ENCODE measurements around the gene AGMO.

The AGMO gene

GRCh38 chr7:15577600-15577999 is 15.8 kb upstream of the AGMO start:
- DNase-seq (ENCODE audit: low read depth), result no peak
- no peak overlapping the region for H3K4me3 ChIP-seq (ENCODE audit: low read depth, low read length)
- TF ChIP-seq, protein P1, sequence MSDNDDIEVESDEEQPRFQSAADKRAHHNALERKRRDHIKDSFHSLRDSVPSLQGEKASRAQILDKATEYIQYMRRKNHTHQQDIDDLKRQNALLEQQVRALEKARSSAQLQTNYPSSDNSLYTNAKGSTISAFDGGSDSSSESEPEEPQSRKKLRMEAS (IDR thresholded peaks at IDR 0.05; ENCODE audit: low read depth, low read length), result no peak
- no peak for TF ChIP-seq POLR2A (IDR thresholded peaks at IDR 0.05; ENCODE audit: extremely low read depth, insufficient read length)
- TF ChIP-seq MYC (IDR thresholded peaks at IDR 0.05; ENCODE audit: low read depth, low read length), result no peak
- no peak for TF ChIP-seq CTCF (IDR thresholded peaks at IDR 0.05; ENCODE audit: low read depth, low read length)

- TF ChIP-seq MYC (IDR thresholded peaks at IDR 0.05; ENCODE audit: low read depth, low read length) (no peak), POLR2A (IDR thresholded peaks at IDR 0.05; ENCODE audit: extremely low read depth, insufficient read length) (no peak)
- H3K4me3 ChIP-seq (ENCODE audit: low read depth, low read length), result no peak overlapping the region
- no peak for DNase-seq (ENCODE audit: low read depth)
Measured at GRCh38 chr7:15571301-15571878, 9.6 kb upstream of the AGMO start.

- no peak overlapping the region for H3K4me3 ChIP-seq (ENCODE audit: low read depth, low read length)
- no peak for DNase-seq (ENCODE audit: low read depth)
- TF ChIP-seq CTCF (IDR thresholded peaks at IDR 0.05; ENCODE audit: low read depth, low read length) (no peak), POLR2A (IDR thresholded peaks at IDR 0.05; ENCODE audit: extremely low read depth, insufficient read length) (no peak), MYC (IDR thresholded peaks at IDR 0.05; ENCODE audit: low read depth, low read length) (no peak)
- TF ChIP-seq, protein P1 (IDR thresholded peaks at IDR 0.05; ENCODE audit: low read depth, low read length), result no peak
Measured at GRCh38 chr7:15567652-15568051, 5.8 kb upstream of the AGMO start.

DNA sequence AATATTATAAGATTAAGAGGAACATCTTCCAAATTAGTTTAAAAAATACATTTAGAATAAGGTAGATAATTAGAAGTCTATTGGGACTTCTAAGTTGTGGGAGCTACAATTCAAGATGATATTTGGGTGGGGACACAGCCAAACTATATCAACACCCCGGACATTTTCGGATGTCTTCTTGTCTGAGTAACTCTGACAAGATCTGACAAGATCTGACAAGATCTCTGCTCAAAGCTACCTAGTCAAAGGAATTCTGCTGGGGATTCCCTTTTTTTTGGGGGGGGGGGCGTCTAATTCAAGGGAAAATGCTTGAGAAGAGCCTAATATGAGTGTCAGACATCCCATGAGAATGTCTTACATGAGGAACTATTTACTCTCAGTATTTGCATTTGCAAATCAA is 5.2 kb upstream of the AGMO start:
- DNase-seq (ENCODE audit: low read depth), result no peak
- H3K4me3 ChIP-seq (ENCODE audit: low read depth, low read length), result no peak overlapping the region
- no peak for TF ChIP-seq MYC (IDR thresholded peaks at IDR 0.05; ENCODE audit: low read depth, low read length)
- TF ChIP-seq POLR2A (IDR thresholded peaks at IDR 0.05; ENCODE audit: extremely low read depth, insufficient read length), result no peak
- no peak for TF ChIP-seq CTCF (IDR thresholded peaks at IDR 0.05; ENCODE audit: low read depth, low read length)
- TF ChIP-seq, protein P1 (IDR thresholded peaks at IDR 0.05; ENCODE audit: low read depth, low read length), result no peak

DNA sequence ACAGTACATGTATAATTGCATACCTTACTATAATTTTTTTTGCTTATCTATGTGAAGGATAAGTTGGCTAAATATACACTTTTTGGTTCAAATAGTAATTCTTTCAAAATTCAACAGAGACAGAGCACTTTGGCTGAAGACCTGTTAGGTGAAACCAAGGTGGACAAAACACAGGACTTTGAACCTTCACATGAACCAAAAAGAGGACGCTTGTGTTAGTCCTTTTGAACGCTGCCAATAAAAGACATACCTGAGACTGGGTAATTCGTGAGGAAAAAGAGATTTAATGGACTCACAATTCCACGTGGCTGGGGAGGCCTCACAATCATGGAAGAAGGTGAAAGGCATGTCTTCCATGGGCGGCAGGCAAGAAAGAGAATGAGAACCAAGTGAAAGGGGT is 4.7 kb upstream of the AGMO start:
- TF ChIP-seq CTCF (IDR thresholded peaks at IDR 0.05; ENCODE audit: low read depth, low read length) (no peak), POLR2A (IDR thresholded peaks at IDR 0.05; ENCODE audit: extremely low read depth, insufficient read length) (no peak), MYC (IDR thresholded peaks at IDR 0.05; ENCODE audit: low read depth, low read length) (no peak)
- TF ChIP-seq, protein P1 (IDR thresholded peaks at IDR 0.05; ENCODE audit: low read depth, low read length), result no peak
- no peak for DNase-seq (ENCODE audit: low read depth)
- no peak overlapping the region for H3K4me3 ChIP-seq (ENCODE audit: low read depth, low read length)

DNA sequence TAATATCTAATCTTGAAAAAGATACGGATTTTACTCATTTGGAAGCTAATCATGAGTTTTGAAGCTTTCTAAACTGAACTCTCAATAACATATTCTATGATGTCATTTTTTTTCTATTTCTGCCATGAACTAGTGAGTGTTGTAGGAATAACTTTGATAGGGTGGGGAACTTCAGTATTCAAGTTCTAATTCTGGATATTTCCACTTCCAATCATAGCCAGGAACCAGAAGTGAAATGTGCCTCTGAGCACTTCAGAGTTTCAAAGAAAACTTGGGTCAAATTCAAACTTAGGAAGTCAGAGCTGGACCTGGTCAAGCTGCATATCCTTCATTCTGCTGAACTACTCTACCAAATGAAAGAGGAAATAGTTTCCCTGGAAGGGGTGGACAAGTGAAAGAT is 847 bp downstream of the AGMO start:
- no peak overlapping the region for H3K4me3 ChIP-seq (ENCODE audit: low read depth, low read length)
- no peak for DNase-seq (ENCODE audit: low read depth)
- TF ChIP-seq, protein P1 (IDR thresholded peaks at IDR 0.05; ENCODE audit: low read depth, low read length), result no peak
- TF ChIP-seq MYC (IDR thresholded peaks at IDR 0.05; ENCODE audit: low read depth, low read length), result no peak
- no peak for TF ChIP-seq POLR2A (IDR thresholded peaks at IDR 0.05; ENCODE audit: extremely low read depth, insufficient read length)
- no peak for TF ChIP-seq CTCF (IDR thresholded peaks at IDR 0.05; ENCODE audit: low read depth, low read length)
